Forelimb muscle (tissue), 1 donor: ENCODE measurements around the gene TRIM26. TPM values are rescaled to one million over a fixed set of nuclear protein-coding genes. Genes with fewer than 3 reads are reported as not detected.
"Not testable (repeated sequence)": the region's sequence is repeated elsewhere in the genome, so short reads cannot be mapped to it uniquely, and the experiment has no call there.

ENCODE experiments used
- DNase-seq: peaks from one replicate; pipeline ENCODE4 v3.0.0-alpha.2; 2013; ENCODE audit warnings: low read depth
- polyA plus RNA-seq: library from polyadenylated mRNA; unstranded; fragments of 120-200 nt; gene quantifications from one replicate; pipeline ENCODE4 v1.2.1, GENCODE V29; 2013; ENCODE audit not compliant: insufficient read length

TRIM26 gene
- polyA plus RNA-seq, 1 donor = 16.2 TPM

DNA sequence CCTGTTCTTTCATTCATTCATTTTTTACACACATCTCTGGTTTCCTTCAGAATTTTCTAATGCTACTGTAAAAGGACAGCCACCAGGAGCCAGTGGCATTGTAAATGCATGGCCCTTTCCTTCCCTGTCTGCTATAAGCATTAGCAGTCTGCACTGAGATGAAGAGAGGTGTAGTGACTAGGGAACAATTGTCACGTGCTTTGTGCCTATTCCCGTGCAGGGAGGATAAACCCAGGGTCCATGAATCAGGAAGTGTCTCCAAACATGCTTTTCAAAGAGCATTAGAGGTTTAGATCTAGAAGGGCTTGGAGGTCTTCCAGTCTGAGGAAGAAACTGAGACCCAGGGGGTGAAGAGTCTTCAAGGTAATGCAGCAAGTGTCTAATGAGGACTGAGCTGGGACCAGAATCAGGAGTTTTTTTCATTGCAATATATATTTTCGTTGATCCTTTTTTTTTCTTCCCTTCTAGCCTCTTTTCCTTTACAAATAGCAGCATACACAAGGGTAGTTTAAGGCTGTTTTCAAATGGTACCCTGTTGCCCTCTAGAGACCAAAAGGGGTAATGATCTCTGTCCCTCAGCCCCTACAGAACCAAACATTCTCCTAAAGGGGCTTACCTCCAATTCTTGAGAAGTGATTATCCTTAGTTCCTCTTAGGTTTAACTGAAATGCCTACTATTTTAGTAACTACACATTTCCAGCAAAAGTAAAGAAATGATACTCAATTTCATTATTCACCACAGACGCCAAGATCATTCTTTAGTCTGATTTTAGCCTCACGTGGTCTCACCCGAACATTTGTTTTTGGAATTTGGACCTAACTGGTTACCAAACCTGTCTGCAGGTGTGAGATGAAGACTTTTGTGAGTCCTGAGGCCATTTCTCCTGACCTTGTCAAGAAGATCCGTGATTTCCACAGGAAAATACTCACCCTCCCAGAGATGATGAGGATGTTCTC is 43.3 kb downstream of the TRIM26 start:
- DNase-seq = no peak

- DNase-seq = no peak
These were observed 44.5 kb downstream of the TRIM26 start for GRCh38 chr6:30168741-30169140.

- no peak for DNase-seq
These were observed 46.1 kb downstream of the TRIM26 start for GRCh38 chr6:30167101-30167500.

DNA sequence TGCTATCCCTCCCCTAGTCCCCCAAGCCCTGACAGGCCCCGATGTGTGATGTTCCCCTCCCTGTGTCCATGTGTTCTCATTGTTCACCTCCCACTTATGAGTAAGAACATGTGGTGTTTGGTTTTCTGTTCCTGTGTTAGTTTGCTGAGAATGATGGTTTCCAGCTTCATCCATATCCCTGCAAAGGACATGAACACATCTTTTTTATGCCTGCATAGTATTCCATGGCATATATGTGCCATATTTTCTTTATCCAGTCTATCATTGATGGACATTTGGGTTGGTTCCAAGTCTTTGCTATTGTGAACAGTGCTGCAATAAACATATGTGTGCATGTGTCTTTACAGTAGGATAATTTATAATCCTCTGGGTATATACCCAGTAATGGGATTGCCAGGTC is 48.0 kb downstream of the TRIM26 start:
- DNase-seq = not testable (repeated sequence)

- no peak for DNase-seq
These were observed 48.5 kb downstream of the TRIM26 start for GRCh38 chr6:30164714-30165113.

- no peak for DNase-seq
These were observed 49.1 kb downstream of the TRIM26 start for GRCh38 chr6:30163918-30164654.

DNA sequence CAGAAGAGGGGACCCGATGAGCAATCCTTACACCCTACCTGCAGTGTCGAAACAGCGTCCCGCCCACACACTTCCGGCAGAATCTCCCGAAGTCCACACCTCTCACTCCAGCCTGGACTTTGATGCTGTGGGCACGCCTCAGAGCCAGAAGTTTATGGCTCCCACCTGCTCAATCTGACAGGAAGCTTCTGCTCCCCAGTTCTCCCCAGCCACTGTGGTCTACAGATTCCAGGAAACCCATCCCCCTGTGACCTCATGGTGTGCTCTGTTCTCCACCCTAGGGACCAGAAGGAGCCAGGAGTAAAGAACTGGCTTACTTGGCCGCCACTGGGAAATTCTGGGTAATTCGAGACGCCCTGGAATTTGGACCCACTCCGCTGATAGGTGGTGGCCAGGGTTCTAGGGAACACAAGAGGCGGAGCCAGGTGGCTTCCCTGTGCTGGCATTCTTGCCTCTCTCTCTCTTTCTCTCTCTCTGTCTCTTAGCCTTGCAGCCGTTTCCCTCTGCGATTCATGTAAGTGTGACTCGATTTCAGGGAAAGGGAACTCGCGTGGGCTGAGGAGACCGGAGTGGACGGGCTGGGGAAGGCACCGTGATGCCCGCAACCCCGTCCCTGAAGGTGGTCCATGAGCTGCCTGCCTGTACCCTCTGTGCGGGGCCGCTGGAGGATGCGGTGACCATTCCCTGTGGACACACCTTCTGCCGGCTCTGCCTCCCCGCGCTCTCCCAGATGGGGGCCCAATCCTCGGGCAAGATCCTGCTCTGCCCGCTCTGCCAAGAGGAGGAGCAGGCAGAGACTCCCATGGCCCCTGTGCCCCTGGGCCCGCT is 49.9 kb downstream of the TRIM26 start, which contains the start of gene TRIM15:
TSS of gene TRIM15 (plus strand) at position 457 of the 828 bp plus-strand sequence. CDS start at position 596, 139 bp downstream.
- no peak for DNase-seq

DNA sequence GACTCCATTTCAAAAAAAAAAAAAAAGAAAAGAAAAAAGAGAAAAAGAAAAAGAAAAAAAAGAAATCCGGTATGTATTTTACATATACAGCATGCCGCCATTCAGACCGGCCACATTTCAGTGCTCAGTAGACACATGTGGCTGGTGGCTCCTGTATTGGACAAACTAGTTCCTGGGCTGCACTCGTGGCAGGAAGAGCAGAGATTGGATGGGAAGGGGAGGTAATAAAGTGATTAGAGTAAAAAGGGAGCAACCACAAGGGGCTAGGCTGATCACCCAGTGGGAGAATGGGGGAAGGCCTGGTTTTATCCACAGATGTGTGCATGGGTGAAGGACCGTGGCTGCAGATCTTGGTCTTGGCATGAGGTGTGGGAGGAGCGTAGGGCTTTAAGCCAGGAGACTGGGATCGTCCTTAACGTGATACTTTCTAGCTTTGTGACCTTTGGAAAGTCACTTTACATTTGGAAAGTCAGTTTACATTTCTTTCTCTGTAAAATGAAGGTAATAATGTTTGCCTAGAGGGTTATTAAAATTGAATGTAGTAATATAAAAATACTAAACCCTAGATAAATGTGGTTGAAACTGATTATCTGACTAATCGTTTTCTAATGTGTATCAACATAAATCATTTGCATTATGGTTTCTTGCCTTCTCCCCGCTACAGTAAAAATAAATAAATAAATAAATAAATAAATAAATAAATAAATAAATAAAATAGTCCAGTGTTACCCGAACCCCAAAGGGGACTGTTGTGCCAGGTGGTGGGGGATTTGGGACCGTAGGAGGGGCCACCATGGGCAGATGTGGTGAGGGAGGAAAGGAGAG is 50.7 kb downstream of the TRIM26 start:
- DNase-seq = no peak

GRCh38 chr6:30160785-30161531 is 52.2 kb downstream of the TRIM26 start, which contains the start of gene TRIM10:
Gene TRIM10, minus strand, starts transcription at chr6:30161211. Its CDS starts 353 bp downstream, at chr6:30160858.
- DNase-seq = no peak

DNA sequence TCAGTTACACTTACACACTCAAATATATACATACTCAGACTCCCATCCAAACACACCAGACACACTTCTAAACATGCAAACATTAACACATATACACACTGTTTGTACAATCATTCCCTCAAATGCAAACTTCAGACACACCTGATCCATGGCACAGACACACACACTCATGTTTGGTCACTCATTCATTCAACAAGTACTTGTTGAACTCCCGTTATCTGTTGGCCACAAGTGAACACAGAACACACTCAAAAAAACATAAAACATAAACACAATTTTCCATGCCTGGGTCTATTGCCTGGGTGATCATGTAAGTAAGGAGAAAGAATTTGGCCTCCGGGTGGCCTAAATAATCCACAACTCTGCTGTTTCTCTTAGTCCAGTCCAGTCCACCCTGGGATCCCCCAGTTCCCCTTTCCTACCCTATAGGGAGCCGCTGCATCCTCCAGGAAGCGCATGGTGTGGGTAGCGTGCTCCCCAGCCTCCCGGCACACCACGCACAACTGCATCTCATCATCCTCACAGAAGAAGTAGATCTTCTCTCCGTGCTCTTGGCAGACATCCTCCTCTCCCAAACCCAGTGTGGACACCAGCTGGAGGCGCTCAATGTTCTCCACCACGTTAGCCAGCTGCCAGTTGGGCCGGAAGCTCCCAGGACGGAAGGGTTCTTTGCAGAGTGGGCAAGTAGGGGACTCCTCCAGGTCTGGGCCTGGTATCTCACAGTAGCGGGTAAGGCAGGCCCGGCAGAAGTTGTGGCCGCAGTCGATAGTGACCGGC is 53.0 kb downstream of the TRIM26 start:
- no peak for DNase-seq

DNA sequence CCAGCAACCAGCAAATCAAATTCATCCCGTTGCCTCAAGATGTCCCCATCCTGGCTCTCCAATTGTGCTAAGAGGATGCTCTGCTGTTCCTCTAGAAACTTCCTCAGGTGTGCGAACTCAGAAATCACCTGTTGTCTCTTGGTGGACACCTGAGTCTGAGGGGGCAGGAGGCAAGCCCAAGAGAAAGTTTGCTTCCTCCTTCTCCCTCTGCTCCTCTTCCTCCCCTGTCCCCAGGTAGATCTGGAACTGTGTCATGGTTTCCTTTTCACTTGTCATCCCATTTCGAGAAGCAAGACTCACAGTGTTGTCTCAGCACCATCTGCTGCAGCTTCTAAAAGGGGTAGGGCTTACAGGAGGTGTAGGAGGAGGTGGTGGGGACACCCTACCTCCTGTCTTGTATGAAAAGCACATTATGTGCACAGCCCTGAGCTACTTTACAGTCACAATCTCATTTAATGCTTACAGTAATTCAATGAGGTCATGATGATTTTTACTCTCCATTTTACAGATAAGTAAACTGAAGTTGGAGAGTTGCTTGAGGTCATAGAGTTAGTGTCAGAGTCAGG is 54.6 kb downstream of the TRIM26 start:
- DNase-seq = no peak

DNA sequence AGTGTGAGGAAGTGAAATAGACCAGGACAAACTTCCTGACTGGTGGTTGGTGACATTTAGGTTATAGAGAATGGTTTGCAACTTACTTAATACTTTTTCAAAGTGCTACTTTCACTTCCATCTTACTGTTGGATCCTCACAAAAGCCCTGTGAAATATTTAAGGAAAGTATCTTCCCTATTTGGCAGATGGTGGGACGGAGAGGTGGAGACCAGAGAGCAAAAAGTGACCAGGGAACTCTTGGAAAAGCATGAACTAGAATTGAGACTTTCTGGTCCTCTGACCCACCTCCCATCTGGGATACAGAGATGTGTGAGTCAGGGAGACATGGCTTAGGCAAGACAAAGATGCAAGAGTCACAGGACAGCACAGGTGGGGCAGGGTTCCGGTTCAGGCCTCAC is 55.2 kb downstream of the TRIM26 start:
- DNase-seq = no peak

- DNase-seq = no peak
These were observed 55.6 kb downstream of the TRIM26 start for GRCh38 chr6:30157581-30157980.

DNA sequence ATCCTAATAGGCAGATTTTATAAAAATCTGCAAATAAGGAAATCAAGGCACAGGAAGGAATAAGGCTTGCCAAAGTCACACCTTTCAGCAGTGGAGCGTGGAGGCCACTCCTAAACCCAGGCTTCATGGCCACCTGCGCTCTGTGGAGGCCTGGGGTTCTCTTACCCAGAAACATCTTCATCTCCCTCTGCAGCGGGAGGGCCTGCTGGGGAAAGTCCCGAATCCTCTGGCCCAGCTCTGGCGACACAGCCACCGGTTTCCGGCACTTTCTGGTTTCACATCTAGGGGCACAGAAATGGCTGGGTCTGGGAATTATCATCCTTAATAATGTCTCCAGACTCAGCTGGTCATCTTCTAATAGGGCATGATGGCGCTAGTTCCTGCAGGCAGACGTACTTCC is 56.4 kb downstream of the TRIM26 start:
- DNase-seq = no peak

- no peak for DNase-seq
These were observed 57.0 kb downstream of the TRIM26 start for GRCh38 chr6:30156262-30156599.

DNA sequence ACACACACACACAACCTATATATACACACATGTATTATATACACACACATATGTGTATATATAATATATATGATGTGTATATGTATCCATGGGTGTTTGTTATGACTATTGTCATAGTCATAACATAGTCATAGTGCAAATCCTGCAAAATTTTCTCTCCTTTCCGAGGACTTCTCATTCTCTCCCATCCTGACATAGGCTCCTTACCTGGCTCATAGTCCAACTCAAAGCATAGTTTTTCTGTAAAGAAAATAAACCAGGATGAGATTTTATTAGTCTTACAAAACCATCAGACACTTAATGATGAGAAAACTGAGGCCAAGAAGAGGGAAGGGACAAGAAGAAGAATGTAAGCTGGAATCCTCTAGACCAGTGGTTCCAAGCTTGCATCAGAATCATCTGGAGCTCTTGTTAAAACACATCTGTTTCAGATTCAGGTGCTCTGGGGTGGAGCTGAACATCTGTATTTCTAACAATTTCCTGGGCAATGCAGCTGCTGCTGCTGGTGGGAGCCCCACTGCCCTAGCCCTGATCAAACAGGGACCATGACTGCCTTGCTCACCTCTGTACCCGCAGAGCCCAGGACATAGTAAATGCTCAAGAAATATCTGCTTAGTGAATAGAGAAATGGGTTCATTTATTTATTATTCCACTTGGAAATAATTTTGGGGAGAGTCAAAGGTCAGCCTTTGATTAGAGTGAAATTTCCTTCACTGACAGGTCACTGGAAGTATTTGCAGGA is 57.5 kb downstream of the TRIM26 start:
- DNase-seq = no peak

DNA sequence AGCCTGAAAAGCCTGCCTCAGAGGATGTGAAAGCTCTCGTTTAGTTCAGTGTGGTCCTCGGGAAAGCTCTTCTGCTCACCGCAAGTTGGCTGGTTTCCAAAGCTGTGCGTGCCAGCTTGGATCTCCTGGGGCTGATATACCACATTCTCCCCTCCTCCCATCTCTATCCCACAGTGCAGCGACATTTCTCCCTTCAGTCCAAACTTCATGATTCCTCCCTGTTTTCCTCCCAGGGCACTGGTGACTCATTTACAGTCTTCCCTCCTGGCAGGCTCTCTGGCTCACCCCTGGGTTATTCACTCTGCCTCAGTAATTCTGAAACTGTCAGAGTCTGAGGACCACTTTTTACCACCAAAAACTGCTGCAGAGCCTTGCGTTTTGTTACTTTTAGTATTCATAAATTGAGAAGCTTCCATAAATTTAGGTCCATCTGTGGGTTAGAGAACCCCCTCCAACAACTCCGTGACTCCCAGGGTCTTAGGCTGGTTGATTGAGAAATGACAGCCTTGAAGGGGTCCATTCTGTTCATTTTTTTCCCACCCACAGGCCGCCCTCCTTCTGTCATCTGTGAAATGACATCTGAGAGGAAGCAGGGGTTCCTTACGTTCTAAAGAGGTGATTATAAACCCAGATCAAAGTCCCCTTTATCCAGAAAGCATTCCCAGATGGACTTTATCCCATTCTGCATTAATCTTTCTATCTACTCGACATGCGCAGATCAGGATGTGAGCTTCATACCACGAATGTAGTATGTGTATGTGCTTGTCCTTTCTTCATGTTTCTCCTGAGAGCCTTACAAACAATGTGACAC is 58.3 kb downstream of the TRIM26 start:
- DNase-seq = no peak
